Measurements from ENCODE around the gene CACNG5. TPM values are rescaled to one million over a fixed set of nuclear protein-coding genes. Genes with fewer than 3 reads are reported as not detected.
A peak's percentile ranks its signal among the peaks of the same experiment; 100 is the strongest.

The CACNG5 gene
- total RNA-seq, 1 donor from 2014 or later = not detected

DNA sequence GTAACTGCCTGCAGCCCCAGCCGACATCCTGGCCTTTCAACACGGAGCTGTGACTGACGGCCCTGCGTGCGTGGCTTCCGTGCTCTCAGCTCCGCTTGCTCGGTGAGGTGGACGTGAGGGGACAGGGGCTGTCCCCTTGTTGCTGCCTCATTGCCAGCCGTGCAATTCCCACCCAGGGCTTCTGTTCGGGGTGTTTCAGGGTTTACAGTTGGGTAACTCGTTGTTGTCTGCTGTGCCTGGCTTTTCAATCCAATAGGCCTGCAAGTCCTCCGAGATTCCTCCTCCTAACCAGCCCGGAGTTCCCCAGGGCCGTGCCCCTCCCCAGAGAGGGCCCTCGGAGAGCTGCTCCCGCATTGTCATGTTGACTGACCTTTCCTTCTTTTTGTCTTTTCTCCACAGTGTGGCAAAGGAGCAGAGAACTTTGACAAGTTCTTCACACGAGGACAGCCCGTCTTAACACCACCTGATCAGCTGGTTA, 31.4 kb upstream of the CACNG5 start:
- Mint-ChIP-seq H3K27me3 (ENCODE audit: unreplicated experiment) (no peaks in the 10 kb centered on the region), H3K4me1 (ENCODE audit: unreplicated experiment) (peaks cover 39% of the 10 kb centered on the region), H3K9me3 (ENCODE audit: unreplicated experiment) (no peaks in the 10 kb centered on the region), H3K4me3 (ENCODE audit: unreplicated experiment) (no peak overlapping the region), H3K27ac (ENCODE audit: unreplicated experiment) (no peak overlapping the region), H3K36me3 (ENCODE audit: low read depth, unreplicated experiment) (no peaks in the 10 kb centered on the region)
- TF ChIP-seq, protein P1, sequence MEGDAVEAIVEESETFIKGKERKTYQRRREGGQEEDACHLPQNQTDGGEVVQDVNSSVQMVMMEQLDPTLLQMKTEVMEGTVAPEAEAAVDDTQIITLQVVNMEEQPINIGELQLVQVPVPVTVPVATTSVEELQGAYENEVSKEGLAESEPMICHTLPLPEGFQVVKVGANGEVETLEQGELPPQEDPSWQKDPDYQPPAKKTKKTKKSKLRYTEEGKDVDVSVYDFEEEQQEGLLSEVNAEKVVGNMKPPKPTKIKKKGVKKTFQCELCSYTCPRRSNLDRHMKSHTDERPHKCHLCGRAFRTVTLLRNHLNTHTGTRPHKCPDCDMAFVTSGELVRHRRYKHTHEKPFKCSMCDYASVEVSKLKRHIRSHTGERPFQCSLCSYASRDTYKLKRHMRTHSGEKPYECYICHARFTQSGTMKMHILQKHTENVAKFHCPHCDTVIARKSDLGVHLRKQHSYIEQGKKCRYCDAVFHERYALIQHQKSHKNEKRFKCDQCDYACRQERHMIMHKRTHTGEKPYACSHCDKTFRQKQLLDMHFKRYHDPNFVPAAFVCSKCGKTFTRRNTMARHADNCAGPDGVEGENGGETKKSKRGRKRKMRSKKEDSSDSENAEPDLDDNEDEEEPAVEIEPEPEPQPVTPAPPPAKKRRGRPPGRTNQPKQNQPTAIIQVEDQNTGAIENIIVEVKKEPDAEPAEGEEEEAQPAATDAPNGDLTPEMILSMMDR (IDR thresholded peaks at IDR 0.05; ENCODE audit: unreplicated experiment) = no peak
- no peak for DNase-seq (ENCODE audit: low spot score)

DNA sequence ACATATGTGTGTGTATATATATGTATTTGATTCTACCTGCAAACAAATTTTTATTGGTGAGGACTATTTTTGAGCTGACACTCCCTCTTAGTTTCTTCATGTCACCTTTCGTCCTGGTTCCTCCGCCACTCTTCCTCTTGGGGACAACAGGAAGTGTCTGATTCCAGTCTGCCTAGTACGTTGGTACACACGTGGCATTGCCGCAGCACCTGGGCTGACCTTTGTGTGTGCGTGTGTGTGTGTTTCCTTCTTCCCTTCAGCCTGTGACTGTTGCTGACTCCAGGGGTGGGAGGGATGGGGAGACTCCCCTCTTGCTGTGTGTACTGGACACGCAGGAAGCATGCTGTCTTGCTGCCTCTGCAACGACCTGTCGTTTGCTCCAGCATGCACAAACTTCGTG, 29.4 kb upstream of the CACNG5 start:
- Mint-ChIP-seq H3K36me3 (ENCODE audit: low read depth, unreplicated experiment) (no peaks in the 10 kb centered on the region), H3K4me3 (ENCODE audit: unreplicated experiment) (no peak overlapping the region), H3K27me3 (ENCODE audit: unreplicated experiment) (no peaks in the 10 kb centered on the region), H3K9me3 (ENCODE audit: unreplicated experiment) (no peaks in the 10 kb centered on the region), H3K4me1 (ENCODE audit: unreplicated experiment) (peaks cover 39% of the 10 kb centered on the region), H3K27ac (ENCODE audit: unreplicated experiment) (peak overlapping the region; percentile 24)
- TF ChIP-seq, protein P1 (IDR thresholded peaks at IDR 0.05; ENCODE audit: unreplicated experiment) = no peak
- DNase-seq (ENCODE audit: low spot score) = no peak

DNA sequence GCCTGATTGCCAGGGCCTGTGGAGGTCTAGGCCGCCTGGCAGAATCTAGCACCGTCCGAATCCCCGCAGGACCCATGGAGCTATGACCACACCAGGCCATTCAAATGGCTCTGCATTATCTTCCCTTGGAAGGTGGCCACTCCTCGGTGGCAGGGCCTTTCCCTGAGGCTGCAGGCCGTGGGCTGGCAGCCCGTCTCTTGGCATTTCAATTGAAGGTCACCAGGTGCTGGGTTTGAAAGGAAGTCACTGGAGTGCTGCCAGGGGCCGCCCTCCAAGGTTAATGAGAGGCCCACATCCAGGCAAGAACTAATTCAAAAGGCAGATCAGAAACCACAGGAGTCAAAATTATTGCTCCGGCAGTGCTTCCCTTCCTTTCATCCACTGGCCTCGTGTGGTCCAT, 27.7 kb upstream of the CACNG5 start:
- peaks cover 39% of the 10 kb centered on the region for H3K4me1 Mint-ChIP-seq (ENCODE audit: unreplicated experiment)
- no peak overlapping the region for H3K4me3 Mint-ChIP-seq (ENCODE audit: unreplicated experiment)
- TF ChIP-seq, protein P1 (IDR thresholded peaks at IDR 0.05; ENCODE audit: unreplicated experiment) = no peak
- DNase-seq (ENCODE audit: low spot score) = no peak
- H3K36me3 Mint-ChIP-seq (ENCODE audit: low read depth, unreplicated experiment) = no peaks in the 10 kb centered on the region
- no peak overlapping the region for H3K27ac Mint-ChIP-seq (ENCODE audit: unreplicated experiment)
- no peaks in the 10 kb centered on the region for H3K9me3 Mint-ChIP-seq (ENCODE audit: unreplicated experiment)
- no peaks in the 10 kb centered on the region for H3K27me3 Mint-ChIP-seq (ENCODE audit: unreplicated experiment)

DNA sequence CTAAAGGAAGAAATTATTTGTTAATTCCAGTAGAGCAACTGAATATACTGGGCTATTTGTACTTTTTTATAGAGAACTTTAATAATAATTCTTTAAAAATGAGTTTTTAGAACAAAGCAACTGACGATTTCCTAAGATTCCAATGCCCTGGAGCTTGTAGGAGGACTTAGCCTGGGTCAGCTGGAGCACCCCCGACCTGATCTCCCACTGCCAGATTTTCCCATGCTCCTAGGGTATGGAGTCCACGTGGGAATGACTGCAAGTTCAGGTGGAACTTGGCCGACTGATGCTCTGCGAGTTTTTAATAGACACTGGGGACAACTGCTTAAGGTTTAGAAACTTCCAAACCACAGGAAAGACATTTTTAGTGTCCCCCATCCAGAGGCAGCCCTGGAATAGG, 25.5 kb upstream of the CACNG5 start:
- H3K4me3 Mint-ChIP-seq (ENCODE audit: unreplicated experiment) = no peak overlapping the region
- H3K36me3 Mint-ChIP-seq (ENCODE audit: low read depth, unreplicated experiment) = no peaks in the 10 kb centered on the region
- no peak for DNase-seq (ENCODE audit: low spot score)
- TF ChIP-seq, protein P1 (IDR thresholded peaks at IDR 0.05; ENCODE audit: unreplicated experiment) = no peak
- H3K9me3 Mint-ChIP-seq (ENCODE audit: unreplicated experiment) = no peaks in the 10 kb centered on the region
- no peaks in the 10 kb centered on the region for H3K27me3 Mint-ChIP-seq (ENCODE audit: unreplicated experiment)
- H3K4me1 Mint-ChIP-seq (ENCODE audit: unreplicated experiment) = peaks cover 30% of the 10 kb centered on the region
- H3K27ac Mint-ChIP-seq (ENCODE audit: unreplicated experiment) = no peak overlapping the region

DNA sequence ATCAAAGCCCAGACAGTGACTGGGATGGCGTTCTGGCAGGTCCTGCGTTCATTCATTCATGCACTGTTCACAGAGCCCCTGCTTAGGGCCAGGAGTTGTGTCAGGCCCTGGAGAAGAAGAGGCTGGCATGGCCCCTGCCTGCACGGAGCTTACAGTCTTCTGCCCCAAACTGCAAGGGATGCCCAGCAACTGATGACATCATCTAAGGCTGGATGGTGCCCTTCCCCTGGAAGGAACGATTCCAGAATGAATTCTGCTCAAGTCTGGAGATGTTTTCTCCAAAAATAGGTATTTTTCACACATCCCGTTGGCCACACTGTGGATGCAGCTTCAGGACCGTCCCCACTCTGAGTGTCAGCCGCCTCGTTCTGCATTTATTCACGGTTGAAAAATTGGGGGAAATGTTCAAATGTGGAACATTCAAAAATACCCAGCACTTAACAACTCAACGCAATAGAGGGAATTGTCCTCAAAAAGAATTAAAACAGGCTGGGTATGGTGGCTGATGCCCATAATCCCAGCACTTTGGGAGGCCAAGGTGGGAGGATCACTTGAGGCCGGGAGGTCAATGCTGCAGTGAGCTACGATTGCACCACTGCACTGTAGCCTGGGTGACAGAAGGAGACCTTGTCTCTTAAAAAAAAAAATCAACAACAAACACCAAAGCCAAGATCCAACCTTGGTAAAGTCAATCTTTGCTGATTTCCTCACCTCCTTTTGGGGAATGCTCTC, 23.8 kb upstream of the CACNG5 start:
- TF ChIP-seq, protein P1 (IDR thresholded peaks at IDR 0.05; ENCODE audit: unreplicated experiment) = no peak
- H3K9me3 Mint-ChIP-seq (ENCODE audit: unreplicated experiment) = no peaks in the 10 kb centered on the region
- peaks cover 16% of the 10 kb centered on the region for H3K4me1 Mint-ChIP-seq (ENCODE audit: unreplicated experiment)
- no peak for DNase-seq (ENCODE audit: low spot score)
- no peaks in the 10 kb centered on the region for H3K36me3 Mint-ChIP-seq (ENCODE audit: low read depth, unreplicated experiment)
- no peak overlapping the region for H3K27ac Mint-ChIP-seq (ENCODE audit: unreplicated experiment)
- no peak overlapping the region for H3K4me3 Mint-ChIP-seq (ENCODE audit: unreplicated experiment)
- H3K27me3 Mint-ChIP-seq (ENCODE audit: unreplicated experiment) = no peaks in the 10 kb centered on the region

Data from endothelial cell (in vitro differentiated cells).